Neural cell (in vitro differentiated cells): ENCODE data around the gene YKT6.

Source experiments
- CTCF ChIP-seq: fragments of 450-650 bp; IDR thresholded peaks from 2 replicates; pipeline ENCODE4 v1.5.1; 2014; ENCODE audit warnings: antibody characterized with exemption, mild to moderate bottlenecking, moderate library complexity; ENCODE audit not compliant: poor library complexity, severe bottlenecking
- EP300 ChIP-seq: fragments of 450-650 bp; conservative IDR thresholded peaks from 2 replicates; pipeline ENCODE4 v1.6.1; 2014; ENCODE audit warnings: antibody characterized with exemption, mild to moderate bottlenecking, moderate library complexity; ENCODE audit not compliant: poor library complexity, severe bottlenecking
- POLR2AphosphoS5 ChIP-seq: IDR thresholded peaks from 2 replicates; pipeline ENCODE4 v1.6.1; 2012
- TAF1 ChIP-seq: IDR thresholded peaks from 2 replicates; pipeline ENCODE4 v1.6.1; 2012; ENCODE audit warnings: low read depth

- TF ChIP-seq EP300 (no peak), CTCF (no peak), POLR2AphosphoS5 (no peak), TAF1 (no peak)
Observed at GRCh38 chr7:44156453-44157010, 44.2 kb upstream of the YKT6 start.
